ENCODE data around the gene PPP4R1.
"Not testable (repeated sequence)": the region's sequence is repeated elsewhere in the genome, so short reads cannot be mapped to it uniquely, and the experiment has no call there.

The PPP4R1 gene

DNA sequence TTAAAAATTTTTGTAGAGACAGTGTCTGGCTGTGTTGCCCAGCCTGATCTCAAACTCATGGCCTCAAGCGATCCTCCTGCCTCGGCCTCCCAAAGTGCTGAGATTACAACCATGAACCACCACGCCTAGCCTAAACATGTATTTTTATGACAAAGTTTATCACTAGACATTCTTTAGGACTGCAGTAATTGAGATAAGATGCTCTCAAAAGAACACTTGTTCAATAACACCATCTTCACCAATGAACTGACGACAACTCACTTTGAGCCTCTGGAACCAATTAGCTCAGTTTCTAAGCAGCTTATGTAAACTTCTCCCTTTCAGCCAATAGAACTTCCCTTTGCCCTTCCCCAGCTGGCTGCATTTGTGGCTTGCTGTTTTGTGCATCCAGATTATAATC is 15.3 kb upstream of the PPP4R1 start:
- DNase-seq (ENCODE audit: low read depth in 2 of 2, low spot score in 1 of 2): no peak

DNA sequence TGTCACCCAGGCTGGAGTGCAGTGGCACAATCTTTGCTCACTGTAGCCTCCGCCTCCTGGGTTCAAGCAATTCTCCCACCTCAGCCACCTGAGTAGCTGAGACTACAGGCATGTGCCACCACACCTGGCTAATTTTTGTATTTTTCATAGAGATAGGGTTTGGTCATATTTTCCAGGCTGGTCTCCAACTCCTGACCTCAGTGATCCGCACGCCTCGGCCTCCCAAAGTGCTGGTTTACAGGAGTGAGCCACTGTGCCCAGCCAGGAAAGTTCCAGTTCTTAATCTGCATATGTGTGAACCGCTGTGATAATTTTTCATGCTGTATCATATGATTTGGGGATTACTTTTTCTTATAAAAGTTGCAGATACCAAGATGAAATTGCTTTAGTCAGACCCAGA is 14.6 kb upstream of the PPP4R1 start:
- DNase-seq (ENCODE audit: low read depth in 2 of 2, low spot score in 1 of 2): no peak

DNA sequence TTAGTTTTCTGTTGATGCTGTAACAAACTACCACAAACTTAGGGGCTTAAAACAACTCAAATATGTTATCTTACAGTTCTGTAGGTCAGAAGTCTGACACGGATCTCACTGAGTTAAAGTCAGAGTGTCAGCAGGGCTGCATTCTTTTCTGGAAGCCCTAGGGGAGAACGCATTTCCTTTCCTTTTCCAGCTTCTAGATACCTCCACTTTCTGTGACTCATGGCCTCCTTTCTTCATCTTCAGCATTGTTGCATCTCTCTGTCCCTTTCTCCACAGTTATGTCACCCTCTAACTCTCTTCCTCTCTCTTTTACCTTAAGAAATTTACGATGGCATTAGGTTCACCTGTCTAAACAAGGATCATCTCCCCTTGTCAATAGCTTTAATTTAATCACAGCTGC is 13.3 kb upstream of the PPP4R1 start:
- DNase-seq (ENCODE audit: low read depth in 2 of 2, low spot score in 1 of 2): no peak

DNA sequence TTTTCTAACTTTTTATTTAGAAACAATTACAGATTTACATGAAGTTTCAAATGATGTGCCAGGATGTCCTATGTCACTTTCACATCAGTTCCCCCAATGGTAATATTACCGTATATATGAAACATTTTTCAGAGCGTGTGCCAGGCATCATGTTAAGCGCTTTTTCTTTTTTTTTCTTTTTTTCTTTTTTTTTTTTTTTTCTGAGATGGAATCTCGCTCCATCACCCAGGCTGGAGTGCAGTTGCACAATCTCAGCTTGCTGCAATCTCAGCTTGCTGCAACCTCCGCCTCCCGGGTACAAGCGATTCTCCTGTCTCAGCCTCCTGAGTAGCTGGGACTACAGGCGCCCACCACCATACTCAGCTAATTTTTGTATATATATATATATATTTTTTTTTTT is 5.6 kb upstream of the PPP4R1 start:
- DNase-seq (ENCODE audit: low read depth in 2 of 2, low spot score in 1 of 2): no peak

DNA sequence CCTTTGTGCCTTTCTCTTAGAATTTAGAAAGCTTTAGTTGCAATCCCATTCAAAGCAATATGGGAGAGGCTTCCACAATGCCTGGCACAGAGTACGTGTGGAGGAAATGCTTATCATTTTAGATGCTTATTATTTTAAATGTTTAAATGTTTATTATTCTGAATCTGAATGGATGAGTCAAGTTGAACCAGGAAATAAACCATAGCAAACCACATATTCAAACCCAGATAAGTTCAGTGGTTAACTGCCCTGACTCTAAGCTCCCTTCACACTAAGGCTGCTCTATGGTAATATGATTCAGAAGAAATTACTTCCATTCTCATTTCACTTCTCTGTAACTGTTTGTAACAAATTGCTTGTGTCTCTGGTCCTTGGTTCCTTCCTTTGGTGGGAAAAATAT is 5.2 kb upstream of the PPP4R1 start:
- no peak for DNase-seq (ENCODE audit: low read depth in 2 of 2, low spot score in 1 of 2)

DNA sequence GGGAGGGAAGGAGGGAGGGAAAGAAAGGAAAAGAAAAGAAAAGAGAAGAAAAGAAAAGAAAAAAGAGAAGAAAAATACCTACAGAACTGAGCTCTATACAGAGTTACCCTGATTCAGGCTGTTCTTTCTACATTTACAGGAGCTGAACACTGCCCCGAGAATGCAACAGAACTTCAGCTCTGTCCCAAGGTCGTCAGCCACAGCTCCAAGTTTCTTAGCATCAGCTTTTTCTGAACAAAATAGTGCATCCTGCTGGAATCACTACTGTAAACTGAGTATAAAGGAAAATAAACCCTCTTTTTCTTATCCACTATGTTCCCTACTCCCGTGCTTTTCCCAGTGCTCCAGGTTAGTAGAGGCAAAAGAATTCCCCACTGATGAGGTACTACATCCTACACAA is 4.7 kb upstream of the PPP4R1 start:
- DNase-seq (ENCODE audit: low read depth in 2 of 2, low spot score in 1 of 2): no peak

DNA sequence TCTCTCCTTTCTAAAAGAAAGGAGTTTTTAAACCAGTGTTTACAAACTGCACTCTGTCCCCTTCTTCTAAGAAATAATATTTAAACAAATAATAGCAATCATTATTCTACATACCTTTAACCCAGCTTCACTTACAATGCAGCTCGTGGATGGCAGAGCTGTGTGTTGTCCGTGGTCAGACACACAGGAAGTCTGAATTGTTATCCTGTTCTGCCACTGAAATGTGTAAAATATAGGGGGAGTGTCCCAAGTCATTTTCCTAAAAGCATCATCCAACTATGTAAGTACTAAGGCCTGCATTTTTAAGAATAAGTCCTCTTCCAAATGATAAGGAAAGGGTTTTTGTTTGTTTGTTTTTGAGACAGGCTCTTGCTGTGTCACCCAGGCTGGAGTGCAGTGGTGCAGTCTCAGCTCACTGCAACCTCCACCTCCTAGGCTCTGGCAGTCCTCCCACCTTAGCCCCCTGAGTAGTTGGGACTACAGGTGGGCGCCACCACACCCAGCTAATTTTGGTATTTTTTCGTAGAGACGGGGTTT is 2.7 kb upstream of the PPP4R1 start:
- DNase-seq (ENCODE audit: low read depth in 2 of 2, low spot score in 1 of 2): no peak

DNA sequence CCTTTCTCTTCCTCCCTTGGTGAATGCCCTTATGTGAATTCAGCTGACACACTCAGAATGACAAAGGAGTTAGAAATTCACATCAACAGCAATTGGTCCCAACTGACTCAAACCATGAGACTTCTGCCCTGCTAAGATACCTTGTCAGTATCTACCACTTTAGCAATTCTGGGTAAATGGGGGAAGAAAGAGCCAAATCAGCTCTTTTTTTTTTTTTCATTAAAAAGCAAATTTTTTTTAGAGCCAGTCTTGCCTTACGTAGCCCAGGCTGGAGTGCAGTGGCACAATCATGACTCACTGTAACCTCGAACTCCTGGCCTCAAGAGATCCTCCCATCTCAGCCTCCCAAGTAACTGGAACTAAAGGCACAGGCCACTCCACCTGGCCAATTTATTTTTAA is 1.7 kb upstream of the PPP4R1 start:
- DNase-seq (ENCODE audit: low read depth in 2 of 2, low spot score in 1 of 2): no peak

DNA sequence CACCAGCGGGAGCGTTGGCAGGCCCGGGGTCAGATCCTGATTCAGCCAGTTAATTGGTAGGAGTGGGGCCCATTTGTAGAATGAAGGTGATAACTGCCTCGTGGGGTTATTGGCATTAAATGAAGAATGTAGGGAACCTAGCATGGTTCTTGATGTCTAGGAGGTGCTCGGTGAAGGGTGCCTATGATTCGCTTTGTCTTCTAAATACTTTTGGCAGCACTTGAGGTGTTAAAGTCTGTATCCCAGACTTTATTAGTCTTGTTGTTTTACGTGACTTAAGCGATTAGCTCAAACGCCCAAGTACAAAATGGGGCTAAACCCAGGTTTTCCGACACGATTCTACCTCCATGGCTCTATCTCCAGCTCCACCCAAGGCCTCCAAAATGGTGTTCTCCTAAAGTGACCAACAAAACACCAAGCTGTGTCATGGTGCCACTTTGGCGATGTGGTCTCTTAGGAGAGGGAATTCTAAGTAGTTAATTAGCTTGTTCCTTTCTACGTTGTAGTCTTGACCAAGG is 980 bp upstream of the PPP4R1 start:
- DNase-seq (ENCODE audit: low read depth in 2 of 2, low spot score in 1 of 2): no peak

DNA sequence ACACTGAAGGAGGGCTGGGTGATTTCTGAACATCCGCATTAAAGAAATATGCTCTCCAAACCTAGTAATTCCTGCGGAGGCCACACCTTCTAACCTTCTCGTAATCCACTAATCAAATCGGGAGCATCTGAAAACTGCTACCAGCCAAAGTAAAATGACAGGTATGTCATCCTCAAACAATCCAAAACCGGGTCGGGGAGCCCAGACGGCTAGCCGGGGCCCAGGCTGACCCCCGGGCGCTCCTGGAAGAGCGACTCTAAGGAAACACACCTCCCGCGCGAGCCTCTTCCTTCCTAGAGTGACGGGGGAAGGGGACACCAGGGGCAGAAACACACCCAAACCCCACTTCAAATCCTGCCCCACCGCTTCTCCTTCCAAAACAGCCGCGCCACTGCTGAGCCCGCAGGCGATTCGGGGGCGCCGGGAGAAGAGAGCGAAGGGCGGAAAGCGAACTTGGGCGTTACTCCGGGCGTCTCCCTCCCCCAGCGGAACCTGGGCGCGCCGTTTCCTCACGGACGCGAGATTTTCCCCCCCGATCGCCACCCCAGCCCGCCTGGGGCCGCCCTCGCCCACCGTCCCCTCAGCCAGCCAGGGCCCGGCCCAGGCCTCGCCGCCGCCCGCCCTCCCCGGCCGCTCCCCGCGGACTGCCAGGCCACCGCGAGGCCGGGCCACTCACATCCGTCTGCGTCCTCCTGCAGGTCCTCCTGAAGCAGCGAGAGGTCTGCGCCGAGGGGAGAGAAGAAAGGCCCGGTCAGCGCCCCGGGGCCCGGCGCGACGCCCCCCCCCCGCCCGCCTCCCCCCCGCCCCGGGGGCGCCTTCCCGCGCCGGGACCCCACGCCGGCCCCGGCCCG is 584 bp downstream of the PPP4R1 start:
- DNase-seq (ENCODE audit: low read depth in 2 of 2, low spot score in 1 of 2): peak in 1 of 2 donors; percentile 8

DNA sequence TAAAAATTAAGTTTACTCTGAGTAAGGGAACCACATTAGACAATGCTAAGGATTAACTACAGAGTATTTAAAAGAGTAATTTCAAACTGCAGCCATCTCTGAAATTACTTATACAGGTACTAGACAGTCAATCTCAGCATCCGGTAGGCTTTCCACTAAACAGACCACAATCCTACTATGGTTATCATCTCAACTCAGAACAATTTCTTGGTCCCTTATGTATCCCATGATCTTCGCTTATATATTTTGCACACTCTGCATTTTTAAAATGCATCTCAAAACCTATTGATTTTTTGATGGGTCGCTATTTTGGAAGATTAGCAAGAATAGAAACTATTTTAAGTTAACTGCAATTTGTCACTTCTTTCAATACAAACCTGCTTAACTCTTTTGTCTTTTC is 1.4 kb downstream of the PPP4R1 start:
- DNase-seq (ENCODE audit: low read depth in 2 of 2, low spot score in 1 of 2): no peak

DNA sequence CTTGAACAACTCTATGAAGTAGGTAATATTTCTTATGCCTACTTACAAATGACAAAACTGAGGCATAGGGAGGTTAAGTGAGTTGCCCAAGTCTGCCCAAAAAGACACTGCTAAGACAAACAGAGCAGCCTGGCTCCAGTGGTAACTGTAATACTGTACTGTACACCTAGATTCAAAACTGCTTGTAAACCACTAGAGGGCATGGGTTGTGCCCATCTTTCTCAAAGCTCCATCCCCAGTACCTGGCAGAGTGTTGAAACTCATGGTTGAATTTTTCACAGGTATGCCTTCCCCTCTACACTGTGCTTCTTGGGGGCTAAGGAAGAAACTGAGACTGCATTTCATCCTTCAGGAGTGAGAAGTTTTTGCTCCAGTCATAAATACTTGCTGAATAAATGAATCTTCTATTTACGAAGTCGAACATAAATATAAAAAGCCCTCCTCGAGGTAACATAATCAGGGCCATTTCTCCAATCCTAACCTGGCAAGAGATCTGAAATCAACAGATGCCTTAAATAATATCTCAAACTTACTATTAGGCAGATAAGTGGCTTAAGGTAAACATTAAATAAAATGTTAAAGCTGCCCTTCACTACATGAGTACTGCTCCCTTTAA is 2.0 kb downstream of the PPP4R1 start:
- DNase-seq (ENCODE audit: low read depth in 2 of 2, low spot score in 1 of 2): no peak

DNA sequence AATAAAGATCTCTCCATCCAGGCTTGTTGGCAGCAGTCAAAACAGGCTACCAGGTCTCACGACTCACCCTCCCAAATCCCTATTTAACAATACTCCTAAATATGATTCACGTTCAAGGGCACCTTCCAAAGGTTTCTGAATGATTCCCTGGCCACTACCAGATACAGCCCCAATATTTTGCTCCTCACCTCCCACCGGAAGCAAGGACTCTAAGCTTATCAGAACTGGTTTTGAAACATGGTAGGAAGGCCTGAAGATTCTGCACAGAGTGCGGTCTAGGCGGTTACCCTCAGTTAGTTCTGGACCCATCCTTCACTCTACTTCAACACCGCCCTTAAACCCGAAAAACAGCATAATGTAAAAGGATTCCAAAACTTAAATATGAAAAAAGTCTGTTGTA is 5.2 kb downstream of the PPP4R1 start:
- no peak for DNase-seq (ENCODE audit: low read depth in 2 of 2, low spot score in 1 of 2)

DNA sequence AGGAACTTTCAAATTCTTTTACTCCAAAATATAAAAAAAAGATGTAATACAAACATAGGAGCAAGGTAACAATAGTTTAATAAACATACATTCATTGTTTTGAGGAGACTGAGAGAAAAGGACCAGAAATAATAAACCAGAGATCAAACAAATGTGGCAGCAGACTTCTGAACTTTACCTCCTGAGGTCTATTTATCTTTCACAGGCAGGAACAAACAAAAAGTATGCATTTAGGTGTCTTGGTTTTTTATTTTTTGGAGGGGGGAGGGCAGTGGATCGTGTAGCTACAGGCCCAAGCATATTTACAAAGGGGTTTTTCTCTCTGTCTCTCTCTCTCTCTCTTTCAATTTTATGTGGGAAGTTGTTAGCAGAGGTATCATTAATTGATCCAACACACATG is 5.6 kb downstream of the PPP4R1 start:
- DNase-seq (ENCODE audit: low read depth in 2 of 2, low spot score in 1 of 2): no peak

DNA sequence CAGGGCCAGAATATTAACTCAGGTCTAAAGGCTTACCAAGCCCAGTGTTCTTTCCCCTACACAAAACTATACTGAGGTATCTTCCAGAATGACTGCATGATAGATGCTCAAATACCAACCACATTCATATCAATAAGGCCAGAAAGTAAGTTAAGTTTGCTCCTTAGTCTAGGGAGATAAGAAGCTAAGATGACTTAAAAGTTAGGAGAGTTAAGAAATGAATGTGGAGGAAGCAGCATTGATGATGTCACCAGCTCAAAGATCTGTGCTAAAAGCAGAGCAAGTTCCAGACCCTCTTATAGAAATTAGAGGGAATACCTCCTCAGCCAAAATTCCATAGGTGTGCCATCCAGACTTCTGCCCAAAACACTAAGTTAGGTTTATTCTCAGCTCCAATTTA is 6.1 kb downstream of the PPP4R1 start:
- no peak for DNase-seq (ENCODE audit: low read depth in 2 of 2, low spot score in 1 of 2)

DNA sequence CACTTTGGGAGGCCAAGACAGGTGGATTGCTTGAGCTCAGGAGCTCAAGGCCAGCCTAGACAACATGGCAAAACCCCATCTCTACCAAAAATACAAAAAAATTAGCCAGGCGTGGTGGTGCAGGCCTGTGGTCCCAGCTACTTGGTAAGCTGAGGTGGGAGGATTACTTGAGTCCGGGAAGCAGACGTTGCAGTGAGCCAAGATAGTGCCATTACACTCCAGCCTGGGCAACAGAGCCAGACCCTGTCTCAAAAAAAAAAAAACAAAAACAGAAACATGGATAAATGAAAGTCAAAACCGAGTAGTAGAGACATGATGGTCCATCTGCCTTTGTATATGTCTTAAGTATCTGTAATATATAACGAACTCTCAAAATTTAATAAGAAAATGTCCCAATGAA is 7.2 kb downstream of the PPP4R1 start:
- not testable (repeated sequence) for DNase-seq (ENCODE audit: low read depth in 2 of 2, low spot score in 1 of 2)

DNA sequence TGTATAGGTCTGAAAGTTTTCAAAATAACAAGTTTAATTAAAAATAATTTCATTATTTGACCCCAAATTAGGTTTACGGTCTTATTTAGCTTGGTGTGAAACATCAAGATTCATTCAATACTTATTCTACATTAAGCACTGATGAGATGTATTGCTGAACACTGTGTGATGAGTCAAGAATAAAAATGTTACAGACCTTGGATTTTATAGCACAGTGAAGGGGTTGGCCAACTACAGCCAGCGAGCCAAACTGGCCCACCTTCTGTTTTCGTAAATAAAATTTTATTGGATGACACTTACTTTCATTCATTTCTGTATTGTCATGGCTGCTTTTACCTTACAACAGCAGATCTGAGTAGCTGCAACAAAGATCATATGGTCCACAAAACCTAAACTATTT is 8.3 kb downstream of the PPP4R1 start:
- DNase-seq (ENCODE audit: low read depth in 2 of 2, low spot score in 1 of 2): no peak

DNA sequence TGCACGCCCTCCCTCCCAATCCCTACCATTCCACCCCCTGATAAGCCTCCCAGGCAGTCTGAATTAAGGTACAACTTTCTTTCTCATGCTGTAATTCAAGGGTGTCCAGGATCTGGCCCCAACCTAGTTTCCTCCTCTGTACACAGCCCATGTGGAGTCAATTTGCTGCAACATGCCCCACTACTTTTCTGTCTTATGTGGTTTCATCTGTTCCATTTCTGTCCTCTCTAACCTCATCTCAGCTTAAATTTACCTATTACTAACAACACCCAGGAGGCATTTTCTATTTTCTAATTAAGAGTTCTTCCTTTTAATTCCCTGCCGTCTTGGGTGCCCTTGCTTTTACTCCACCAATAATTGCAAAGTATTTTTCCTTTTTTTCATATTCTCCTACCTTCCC is 10.0 kb downstream of the PPP4R1 start:
- DNase-seq (ENCODE audit: low read depth in 2 of 2, low spot score in 1 of 2): no peak

DNA sequence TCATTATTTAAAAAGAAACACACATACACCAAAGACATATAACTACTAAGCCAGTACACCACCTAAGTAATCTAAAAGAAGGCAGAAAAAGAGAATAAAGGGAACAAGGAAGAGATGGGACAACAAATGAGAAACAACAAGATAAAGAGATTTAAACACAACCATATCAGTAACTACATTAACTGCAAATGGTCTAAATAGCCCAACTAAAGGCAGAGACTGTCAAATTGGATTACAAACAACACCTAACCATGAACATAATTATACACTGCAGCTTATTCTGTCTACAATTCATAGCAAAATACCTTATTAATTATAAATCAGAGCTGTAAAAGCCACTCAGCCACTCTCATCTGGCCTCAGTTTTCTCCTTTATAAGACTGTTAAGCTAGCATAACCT is 15.0 kb downstream of the PPP4R1 start:
- DNase-seq (ENCODE audit: low read depth in 2 of 2, low spot score in 1 of 2): no peak

DNA sequence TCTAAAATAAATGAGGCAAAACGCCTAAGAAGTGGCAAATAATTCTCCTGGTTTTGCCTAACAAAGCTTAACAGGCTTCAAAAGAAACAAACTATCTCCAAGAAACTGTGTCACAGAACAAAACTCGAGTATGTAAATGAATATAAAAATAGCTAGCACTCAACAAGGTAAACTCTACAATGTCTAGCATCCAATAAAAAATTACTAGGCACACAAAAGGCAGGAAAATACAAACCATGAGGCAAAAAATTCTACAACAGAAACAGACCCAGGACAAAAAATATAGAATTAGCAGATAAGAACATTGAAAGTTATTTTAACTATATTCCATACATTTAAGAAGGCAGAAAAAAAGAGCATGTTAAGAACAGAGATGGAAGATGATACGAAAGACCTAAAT is 16.8 kb downstream of the PPP4R1 start:
- no peak for DNase-seq (ENCODE audit: low read depth in 2 of 2, low spot score in 1 of 2)

DNA sequence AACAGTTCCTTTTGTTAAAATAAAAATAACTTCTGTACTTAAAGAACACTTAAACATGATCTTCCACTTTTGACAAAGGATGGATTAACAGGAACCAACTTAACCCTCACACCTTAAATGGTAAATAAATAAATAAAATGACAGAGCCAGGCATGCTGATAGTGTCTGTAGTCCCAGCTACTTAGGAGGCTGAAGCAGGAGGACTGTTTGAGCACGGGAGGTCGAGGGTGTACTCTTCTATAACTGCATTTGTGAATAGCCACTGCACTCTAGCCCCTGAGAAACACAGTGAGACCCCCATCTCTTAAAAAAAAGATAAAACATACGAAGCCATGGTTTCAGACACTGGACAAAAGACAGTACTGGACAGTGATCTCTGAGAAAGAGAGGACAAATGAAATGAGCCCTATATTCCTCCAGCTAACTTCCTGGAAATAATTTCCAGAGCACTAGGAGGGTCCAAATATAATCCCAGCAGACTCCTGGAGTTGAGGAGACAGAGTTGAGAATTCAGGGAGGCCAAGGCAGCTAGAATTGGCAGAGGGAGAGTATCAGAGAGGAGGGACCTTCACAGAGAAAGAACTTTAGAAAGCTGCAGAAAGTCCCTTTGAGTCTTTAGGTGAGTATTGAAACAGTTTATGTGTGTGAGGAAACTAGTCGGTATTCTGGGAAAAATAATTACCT is 17.4 kb downstream of the PPP4R1 start:
- DNase-seq (ENCODE audit: low read depth in 2 of 2, low spot score in 1 of 2): no peak

DNA sequence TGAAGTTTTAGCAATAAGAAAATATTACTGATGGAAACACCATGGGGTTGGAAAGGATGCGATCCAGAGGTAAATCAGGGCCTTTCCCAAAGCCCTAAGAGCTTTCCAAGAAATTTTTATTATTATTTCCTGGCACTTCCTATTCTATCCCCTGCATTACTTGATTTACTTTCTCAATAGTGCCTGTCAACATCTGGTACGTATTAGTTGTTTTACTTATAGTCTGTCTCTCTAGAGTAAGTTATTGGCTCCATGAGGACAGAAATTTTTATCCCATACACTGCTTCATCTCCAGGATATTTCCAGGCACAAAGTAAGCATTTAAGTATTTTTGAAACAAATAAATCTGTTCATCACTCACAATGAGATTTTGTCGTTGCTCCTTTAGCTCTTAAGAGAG is 18.1 kb downstream of the PPP4R1 start:
- no peak for DNase-seq (ENCODE audit: low read depth in 2 of 2, low spot score in 1 of 2)

Measured in stimulated activated CD8-positive, alpha-beta memory T cell treated with anti-CD3 and anti-CD28 coated beads, Interleukin-4, amount 100 ng/mL, for 4 hours (primary cell).